Anterior cingulate cortex (tissue), 58 donors: ENCODE data around the gene ORMDL2.
"Not testable (repeated sequence)": the region's sequence is repeated elsewhere in the genome, so short reads cannot be mapped to it uniquely, and the experiment has no call there.

ENCODE experiments used
- DNase-seq, 58 donors: peaks; one replicate each; lab custom pipeline; 2025; lab: John Stamatoyannopoulos, UW

ORMDL2 gene

DNA sequence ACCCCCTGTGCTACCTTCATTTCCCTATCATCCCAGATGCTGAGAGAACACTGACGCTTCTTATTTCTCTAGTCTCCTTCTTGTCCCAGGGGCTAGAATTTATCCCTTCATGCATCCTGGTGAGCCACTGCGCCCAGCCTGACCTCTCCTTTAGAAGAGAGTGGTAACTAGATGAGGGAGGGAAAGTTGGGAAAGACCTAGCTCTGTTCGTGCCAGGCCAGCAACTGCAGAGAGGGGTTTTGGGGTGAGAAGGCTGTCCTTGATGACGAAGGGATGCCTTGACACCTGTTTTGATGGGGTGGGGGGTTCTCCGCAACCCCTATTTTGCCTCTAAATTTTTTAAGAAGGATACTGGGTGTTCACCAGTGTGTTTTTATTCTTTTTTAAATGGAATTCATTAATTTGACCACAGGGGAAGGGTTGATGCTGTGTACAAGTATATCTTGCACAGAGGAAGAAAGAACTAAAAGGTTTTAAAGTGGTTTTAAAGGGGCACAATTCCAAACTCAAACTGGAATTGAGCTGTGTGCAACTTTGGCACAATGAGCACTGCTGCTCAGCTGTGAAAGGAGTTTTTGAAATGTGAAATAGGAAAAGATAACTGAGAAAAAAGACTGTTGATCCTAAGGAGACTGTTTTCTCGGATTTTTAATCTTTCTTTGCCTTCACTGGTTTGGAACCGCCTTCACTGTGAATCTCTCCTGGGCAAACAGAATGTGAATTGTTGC is 31.9 kb downstream of the ORMDL2 start:
- DNase-seq: no peak

GRCh38 chr12:55850401-55850800 is 32.6 kb downstream of the ORMDL2 start:
- DNase-seq: no peak

DNA sequence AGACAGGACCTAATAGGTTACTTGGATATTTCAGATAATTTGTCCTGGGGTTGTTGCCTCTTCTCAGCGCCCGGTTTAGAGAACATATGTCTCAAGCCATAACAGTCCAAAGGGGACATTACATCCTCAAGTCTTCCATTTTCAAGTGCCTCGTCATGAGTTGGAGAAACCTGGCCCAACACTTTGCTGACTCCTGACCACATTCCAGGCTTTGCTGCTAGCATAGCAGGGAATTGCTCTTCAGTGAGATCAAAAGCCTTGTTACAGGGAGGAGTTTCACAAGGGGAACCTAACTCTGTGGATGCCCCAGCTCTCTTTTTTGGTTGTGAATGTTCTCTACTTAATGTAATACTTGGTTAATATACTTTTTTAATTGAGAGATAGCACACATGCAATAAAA is 33.1 kb downstream of the ORMDL2 start:
- DNase-seq: no peak

- no peak for DNase-seq
These were observed 34.9 kb downstream of the ORMDL2 start for GRCh38 chr12:55852740-55853139.

DNA sequence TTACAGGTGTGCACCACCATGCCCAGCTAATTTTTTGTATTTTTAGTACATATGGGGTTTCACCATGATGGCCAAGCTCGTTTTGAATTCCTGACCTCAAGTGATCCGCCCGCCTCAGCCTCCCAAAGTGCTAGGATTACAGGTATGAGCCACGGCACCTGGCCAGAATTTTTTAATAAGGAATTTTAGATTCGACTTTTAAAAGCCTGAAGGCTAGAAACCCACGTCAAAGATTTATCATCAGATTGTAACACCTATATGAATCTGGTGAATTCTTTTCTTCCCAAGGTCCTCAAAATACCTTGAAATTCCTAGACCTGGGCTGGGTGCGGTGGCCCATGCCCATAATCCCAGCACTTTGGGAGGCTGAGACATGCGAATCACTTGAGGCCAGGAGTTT is 43.6 kb downstream of the ORMDL2 start:
- no peak for DNase-seq

GRCh38 chr12:55861871-55862270 is 44.0 kb downstream of the ORMDL2 start:
- no peak for DNase-seq

DNA sequence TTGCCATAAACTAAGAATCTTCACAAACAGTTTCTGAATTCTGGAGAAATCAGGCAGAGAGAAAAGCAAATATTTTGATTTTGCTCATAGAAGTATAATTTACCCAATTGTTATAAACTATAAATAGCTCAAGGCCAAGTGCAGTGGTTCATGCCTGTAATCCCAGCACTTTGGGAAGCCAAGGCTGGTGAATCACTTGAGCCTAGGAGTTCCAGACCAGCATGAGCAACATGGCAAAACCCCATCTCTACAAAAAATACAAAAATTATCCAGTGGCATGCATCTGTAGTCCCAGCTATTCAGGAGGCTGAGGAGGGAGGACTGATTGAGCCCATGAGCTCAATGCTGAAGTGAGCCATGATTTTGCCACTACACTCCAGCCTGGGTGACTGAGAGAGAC is 44.4 kb downstream of the ORMDL2 start:
- DNase-seq: no peak

DNA sequence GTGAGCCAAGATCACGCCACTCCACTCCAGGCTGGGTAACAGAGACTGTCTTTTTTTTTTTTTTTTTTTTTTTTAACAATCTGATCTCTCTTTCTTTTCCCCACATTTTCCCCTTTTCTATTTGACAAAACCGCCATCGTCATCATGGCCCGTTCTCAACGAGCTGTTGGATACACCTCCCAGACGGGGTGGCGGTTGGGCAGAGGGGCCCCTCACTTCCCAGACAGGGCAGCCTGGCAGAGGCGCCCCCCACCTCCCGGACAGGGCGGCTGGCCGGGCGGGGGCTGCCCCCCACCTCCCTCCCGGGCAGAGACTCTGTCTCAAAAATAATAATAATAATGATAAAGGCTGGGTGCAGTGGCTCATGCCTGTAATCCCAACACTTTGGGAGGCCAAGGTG is 45.1 kb downstream of the ORMDL2 start:
- not testable (repeated sequence) for DNase-seq

GRCh38 chr12:55865327-55865726 is 47.5 kb downstream of the ORMDL2 start:
- no peak for DNase-seq

GRCh38 chr12:55866454-55867004 is 48.7 kb downstream of the ORMDL2 start:
- DNase-seq: not testable (repeated sequence)
